ENCODE measurements around the gene CARS1.

The CARS1 gene

GRCh38 chr11:3103076-3103475 lies 45.9 kb upstream of the CARS1 start:
- TF ChIP-seq POLR2AphosphoS5 (IDR thresholded peaks at IDR 0.05; ENCODE audit: low read depth, low read length): no peak
- TF ChIP-seq REST (IDR thresholded peaks at IDR 0.05; ENCODE audit: insufficient read depth in 1 of 2, low read depth in 2 of 2, low read length in 2 of 2): no peak
- TF ChIP-seq FOXP2 (optimal IDR thresholded peaks at IDR 0.05; ENCODE audit: borderline replicate concordance, extremely low read depth, extremely low read length, insufficient read depth): no peak
- no peak for TF ChIP-seq TAF1 (IDR thresholded peaks at IDR 0.05; ENCODE audit: borderline replicate concordance, insufficient read depth, low read length)
- no peak for TF ChIP-seq SIN3A (IDR thresholded peaks at IDR 0.05; ENCODE audit: borderline replicate concordance, insufficient read depth, low read length)

GRCh38 chr11:3102641-3102921 lies 45.4 kb upstream of the CARS1 start:
- TF ChIP-seq SIN3A (IDR thresholded peaks at IDR 0.05; ENCODE audit: borderline replicate concordance, insufficient read depth, low read length) (no peak), FOXP2 (optimal IDR thresholded peaks at IDR 0.05; ENCODE audit: borderline replicate concordance, extremely low read depth, extremely low read length, insufficient read depth) (no peak), TAF1 (IDR thresholded peaks at IDR 0.05; ENCODE audit: borderline replicate concordance, insufficient read depth, low read length) (no peak), POLR2AphosphoS5 (IDR thresholded peaks at IDR 0.05; ENCODE audit: low read depth, low read length) (no peak), REST (IDR thresholded peaks at IDR 0.05; ENCODE audit: insufficient read depth in 1 of 2, low read depth in 2 of 2, low read length in 2 of 2) (no peak)

- TF ChIP-seq REST (IDR thresholded peaks at IDR 0.05; ENCODE audit: insufficient read depth in 1 of 2, low read depth in 2 of 2, low read length in 2 of 2) (no peak), SIN3A (IDR thresholded peaks at IDR 0.05; ENCODE audit: borderline replicate concordance, insufficient read depth, low read length) (no peak), FOXP2 (optimal IDR thresholded peaks at IDR 0.05; ENCODE audit: borderline replicate concordance, extremely low read depth, extremely low read length, insufficient read depth) (no peak)
Observed at GRCh38 chr11:3101921-3102640, 44.9 kb upstream of the CARS1 start.

GRCh38 chr11:3099178-3099577 lies 42.0 kb upstream of the CARS1 start:
- TF ChIP-seq FOXP2 (optimal IDR thresholded peaks at IDR 0.05; ENCODE audit: borderline replicate concordance, extremely low read depth, extremely low read length, insufficient read depth) (no peak), SIN3A (IDR thresholded peaks at IDR 0.05; ENCODE audit: borderline replicate concordance, insufficient read depth, low read length) (no peak), POLR2AphosphoS5 (IDR thresholded peaks at IDR 0.05; ENCODE audit: low read depth, low read length) (no peak), REST (IDR thresholded peaks at IDR 0.05; ENCODE audit: insufficient read depth in 1 of 2, low read depth in 2 of 2, low read length in 2 of 2) (no peak), TAF1 (IDR thresholded peaks at IDR 0.05; ENCODE audit: borderline replicate concordance, insufficient read depth, low read length) (no peak)
